Vagina (tissue), 2 donors: Measurements from ENCODE around the gene TMEM100. TPM values are rescaled to one million over a fixed set of nuclear protein-coding genes. Genes with fewer than 3 reads are reported as not detected.

Experiments used
- DNase-seq, 2 donors: peaks; one replicate each; pipeline ENCODE4 v3.0.0-alpha.2; 2017; ENCODE audit errors: extremely low spot score in 2 of 2
- H3K27ac ChIP-seq: fragments of 200-600 bp; sonication (generic); one replicate; pipeline ENCODE4 v1.5.1; 2019
- H3K27me3 ChIP-seq: fragments of 200-600 bp; sonication (generic); one replicate; pipeline ENCODE4 v1.5.1; 2019
- H3K36me3 ChIP-seq, 2 donors: fragments of 200-600 bp; sonication (generic); one replicate each; pipeline ENCODE4 v1.5.1; 2017 to 2019
- H3K4me1 ChIP-seq: fragments of 200-600 bp; sonication (generic); one replicate; pipeline ENCODE4 v1.5.1; 2019
- H3K4me3 ChIP-seq, 2 donors: fragments of 200-600 bp; sonication (generic); 1 replicate in 1 of 2; 2 replicates in 1 of 2; pipeline ENCODE4 v1.5.1; 2016 to 2019
- H3K9me3 ChIP-seq: fragments of 200-600 bp; sonication (generic); one replicate; pipeline ENCODE4 v1.5.1; 2019
- POLR2A ChIP-seq, 2 donors: fragments of 450-650 bp; IDR thresholded peaks; one replicate each; pipeline ENCODE4 v1.6.1; 2017; ENCODE audit warnings: antibody characterized with exemption in 2 of 2, mild to moderate bottlenecking in 2 of 2, moderate library complexity in 2 of 2
- POLR2AphosphoS5 ChIP-seq, 2 donors: sonication (generic); formaldehyde crosslinking; IDR thresholded peaks; one replicate each; pipeline ENCODE4 v1.9.0; 2017; ENCODE audit warnings: antibody characterized with exemption in 2 of 2, mild to moderate bottlenecking in 2 of 2, low read depth in 1 of 2; ENCODE audit not compliant: insufficient read depth in 1 of 2
- intact Hi-C: fragments of 100-400 bp; cut with DNase I; formaldehyde crosslinking; loops from one replicate; pipeline ENCODE4 v1.15.1; 2023
- total RNA-seq: library from RNA; depleted of rRNA; stranded (reverse); fragments of >200 nt; gene quantifications from one replicate; pipeline ENCODE4 v1.2.3, GENCODE V29; 2016
- TF ChIP-seq, protein P1 (sequence below), 3 experiments: fragments of 450-650 bp in 2 of 3; fragments of 200-600 bp in 1 of 3; sonication (generic) in 1 of 3; IDR thresholded peaks; one replicate each; pipeline ENCODE4 v1.5.1; 2017 to 2019; ENCODE audit warnings: antibody characterized with exemption in 3 of 3, mild to moderate bottlenecking in 2 of 3, moderate library complexity in 2 of 3

Gene TMEM100
- total RNA-seq, 1 donor from 2014 or later, result 20.6 TPM

- Histone ChIP-seq H3K36me3 (no peaks in the 10 kb centered on the region), H3K27ac (no peak overlapping the region), H3K27me3 (no peaks in the 10 kb centered on the region), H3K9me3 (no peaks in the 10 kb centered on the region), H3K4me1 (peaks cover 8% of the 10 kb centered on the region), H3K4me3 (no peak overlapping the region)
- TF ChIP-seq, protein P1, sequence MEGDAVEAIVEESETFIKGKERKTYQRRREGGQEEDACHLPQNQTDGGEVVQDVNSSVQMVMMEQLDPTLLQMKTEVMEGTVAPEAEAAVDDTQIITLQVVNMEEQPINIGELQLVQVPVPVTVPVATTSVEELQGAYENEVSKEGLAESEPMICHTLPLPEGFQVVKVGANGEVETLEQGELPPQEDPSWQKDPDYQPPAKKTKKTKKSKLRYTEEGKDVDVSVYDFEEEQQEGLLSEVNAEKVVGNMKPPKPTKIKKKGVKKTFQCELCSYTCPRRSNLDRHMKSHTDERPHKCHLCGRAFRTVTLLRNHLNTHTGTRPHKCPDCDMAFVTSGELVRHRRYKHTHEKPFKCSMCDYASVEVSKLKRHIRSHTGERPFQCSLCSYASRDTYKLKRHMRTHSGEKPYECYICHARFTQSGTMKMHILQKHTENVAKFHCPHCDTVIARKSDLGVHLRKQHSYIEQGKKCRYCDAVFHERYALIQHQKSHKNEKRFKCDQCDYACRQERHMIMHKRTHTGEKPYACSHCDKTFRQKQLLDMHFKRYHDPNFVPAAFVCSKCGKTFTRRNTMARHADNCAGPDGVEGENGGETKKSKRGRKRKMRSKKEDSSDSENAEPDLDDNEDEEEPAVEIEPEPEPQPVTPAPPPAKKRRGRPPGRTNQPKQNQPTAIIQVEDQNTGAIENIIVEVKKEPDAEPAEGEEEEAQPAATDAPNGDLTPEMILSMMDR (IDR thresholded peaks at IDR 0.05), result no peak
- TF ChIP-seq POLR2AphosphoS5 (IDR thresholded peaks at IDR 0.05; ENCODE audit: insufficient read depth in 1 of 2, low read depth in 1 of 2), result no peak
- no peak for DNase-seq
- intact Hi-C loops, result no loop called here
Observed at GRCh38 chr17:55699181-55699860, 23.3 kb downstream of the TMEM100 start.

DNA sequence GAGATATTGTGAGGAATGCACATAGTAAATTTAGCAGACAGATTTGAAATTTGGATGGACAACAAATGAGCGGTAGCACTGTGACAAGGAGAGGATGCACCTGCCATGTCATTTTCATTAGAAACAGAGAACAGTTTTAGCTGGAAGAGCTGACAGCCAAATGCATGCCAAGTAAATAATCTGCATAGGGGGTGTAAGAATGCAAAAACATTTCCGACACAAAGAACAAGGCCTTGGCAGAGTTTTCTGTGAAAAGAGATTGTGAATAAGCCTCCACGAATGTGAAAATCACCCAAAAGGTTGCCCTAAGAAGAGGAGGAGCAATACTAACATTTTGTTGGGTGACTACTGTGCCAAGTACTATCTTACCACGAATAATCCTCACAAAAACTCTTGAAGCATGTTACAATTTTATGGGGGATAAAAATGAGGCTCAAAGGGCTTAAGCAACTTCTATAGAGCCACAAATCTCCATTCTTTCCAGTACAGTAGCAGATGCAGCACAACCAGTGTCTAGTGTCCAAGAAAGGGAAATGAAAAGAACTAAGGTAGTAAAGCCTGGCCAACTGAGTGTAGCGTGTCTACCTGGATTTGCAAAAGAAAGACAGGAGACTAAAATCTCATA is 28.3 kb downstream of the TMEM100 start:
- no peak for DNase-seq
- intact Hi-C loops, result no loop called here
- Histone ChIP-seq H3K36me3 (no peaks in the 10 kb centered on the region), H3K9me3 (no peaks in the 10 kb centered on the region), H3K27ac (peak overlapping the region; percentile 34), H3K4me3 (no peak overlapping the region), H3K4me1 (peaks cover 53% of the 10 kb centered on the region), H3K27me3 (no peaks in the 10 kb centered on the region)
- TF ChIP-seq POLR2AphosphoS5 (IDR thresholded peaks at IDR 0.05; ENCODE audit: insufficient read depth in 1 of 2, low read depth in 1 of 2), result no peak
- TF ChIP-seq, protein P1 (IDR thresholded peaks at IDR 0.05), result no peak
- TF ChIP-seq POLR2A (IDR thresholded peaks at IDR 0.05), result no peak

GRCh38 chr17:55693254-55694216 is 29.1 kb downstream of the TMEM100 start:
- TF ChIP-seq, protein P1 (IDR thresholded peaks at IDR 0.05), result no peak
- TF ChIP-seq POLR2AphosphoS5 (IDR thresholded peaks at IDR 0.05; ENCODE audit: insufficient read depth in 1 of 2, low read depth in 1 of 2), result no peak
- no peak for TF ChIP-seq POLR2A (IDR thresholded peaks at IDR 0.05)
- intact Hi-C loops, result no loop called here

DNA sequence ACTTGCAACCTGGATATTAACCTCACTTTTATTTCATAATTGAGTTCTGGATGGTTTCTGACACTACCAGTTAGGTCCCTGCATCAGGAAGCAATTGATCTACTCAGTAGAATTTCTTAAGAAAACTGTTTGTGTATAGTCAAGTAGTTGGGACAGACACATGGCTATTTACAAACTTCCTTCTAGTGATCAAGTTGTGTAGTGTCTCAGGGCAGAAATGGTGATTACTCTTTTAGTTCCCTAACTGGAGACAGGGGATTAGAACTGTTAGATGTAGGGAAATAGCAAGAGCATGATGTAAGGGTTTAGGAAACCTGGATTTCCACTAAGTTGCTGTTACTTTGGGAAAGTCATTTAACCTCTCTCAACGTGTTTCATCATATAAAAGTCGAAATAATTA is 30.4 kb downstream of the TMEM100 start:
- TF ChIP-seq, protein P1 (IDR thresholded peaks at IDR 0.05), result no peak
- no peak for TF ChIP-seq POLR2A (IDR thresholded peaks at IDR 0.05)
- no peak for TF ChIP-seq POLR2AphosphoS5 (IDR thresholded peaks at IDR 0.05; ENCODE audit: insufficient read depth in 1 of 2, low read depth in 1 of 2)
- Histone ChIP-seq H3K27me3 (no peaks in the 10 kb centered on the region), H3K4me1 (peaks cover 58% of the 10 kb centered on the region), H3K27ac (peak overlapping the region; percentile 34), H3K36me3 (no peaks in the 10 kb centered on the region), H3K4me3 (no peak overlapping the region), H3K9me3 (no peaks in the 10 kb centered on the region)
- DNase-seq, result no peak
- intact Hi-C loops, result no loop called here

More at GRCh38 chr17:55693254-55694216, 29.1 kb downstream of the TMEM100 start:
- H3K36me3 ChIP-seq, result no peaks in the 10 kb centered on the region
- no peaks in the 10 kb centered on the region for H3K27me3 ChIP-seq
- DNase-seq, result no peak
- H3K4me1 ChIP-seq, result peaks cover 58% of the 10 kb centered on the region
- no peaks in the 10 kb centered on the region for H3K9me3 ChIP-seq
- peak overlapping the region; percentile 34 for H3K27ac ChIP-seq
- H3K4me3 ChIP-seq, result no peak overlapping the region
